Heart right ventricle (tissue), 16 donors: ENCODE measurements around the gene SMAD3. TPM values are rescaled to one million over a fixed set of nuclear protein-coding genes. Genes with fewer than 3 reads are reported as not detected.
A peak's percentile ranks its signal among the peaks of the same experiment; 100 is the strongest.
"Not testable (repeated sequence)": the region's sequence is repeated elsewhere in the genome, so short reads cannot be mapped to it uniquely, and the experiment has no call there.

Experiments
- ATAC-seq, 8 donors: fragments of 200-7000 bp; cut with Tn5 transposase; one replicate each; pipeline ENCODE4 v1.9.1; 2020; ENCODE audit warnings: mild to moderate bottlenecking in 8 of 8, moderate library complexity in 8 of 8, moderate number of reproducible peaks in 1 of 8
- DNase-seq, 2 donors: peaks; one replicate each; pipeline ENCODE4 v3.0.0-alpha.2; 2020
- H3K27ac ChIP-seq, 10 donors: fragments of 200-600 bp; sonication (generic) in 2 of 10; one replicate each; pipeline versions ENCODE4 v1.5.0 to v1.8.0; 2020 to 2022; ENCODE audit warnings: mild to moderate bottlenecking in 3 of 10
- H3K27me3 ChIP-seq, 7 donors: fragments of 200-600 bp; one replicate each; pipeline ENCODE4 v1.8.0; 2021 to 2022; ENCODE audit warnings: mild to moderate bottlenecking in 2 of 7
- H3K36me3 ChIP-seq, 9 donors: fragments of 200-600 bp; sonication (generic) in 1 of 9; one replicate each; pipeline versions ENCODE4 v1.5.0 to v1.8.0; 2020 to 2022; ENCODE audit warnings: mild to moderate bottlenecking in 2 of 9
- H3K4me1 ChIP-seq, 9 donors: fragments of 200-600 bp; sonication (generic) in 1 of 9; one replicate each; pipeline versions ENCODE4 v1.5.0 to v1.8.0; 2020 to 2022; ENCODE audit warnings: mild to moderate bottlenecking in 4 of 9
- H3K4me3 ChIP-seq, 10 donors: fragments of 200-600 bp; sonication (generic) in 2 of 10; one replicate each; pipeline versions ENCODE4 v1.5.0 to v1.8.0; 2020 to 2022; ENCODE audit warnings: mild to moderate bottlenecking in 7 of 10, moderate library complexity in 2 of 10
- H3K9me3 ChIP-seq, 11 donors: fragments of 200-600 bp in 10 of 11; sonication (generic) in 2 of 11; one replicate each; pipeline versions ENCODE4 v1.5.0 to v1.8.0; 2013 to 2022; ENCODE audit warnings: mild to moderate bottlenecking in 2 of 11, control low read depth in 1 of 11, moderate library complexity in 1 of 11
- WGBS, 2 donors: extraction: QIAGEN DNeasy Blood & Tissue Kit; methylation state at CpG; one replicate each; pipeline ENCODE4 v1.1.7; 2013; ENCODE audit warnings: inconsistent platforms in 1 of 2; 5-methylcytosine and 5-hydroxymethylcytosine counted together
- intact Hi-C, 10 donors: fragments of 100-400 bp; cut with DNase I; formaldehyde crosslinking; loops; one replicate each; pipeline versions ENCODE4 v1.11.1 to v1.14.2; 2022
- polyA plus RNA-seq, 2 donors: library from polyadenylated mRNA; stranded (reverse); fragments of 200-250 nt; gene quantifications; one replicate each; pipeline ENCODE4 v1.2.3, GENCODE V29; 2013
- total RNA-seq, 10 donors: library from RNA; stranded (reverse); fragmentation: NEBNext Ultra II Directional in 3 of 10; extraction: Animal tissue kit (Norgen Biotek cat#: 25700) in 3 of 10; gene quantifications; one replicate each; pipeline versions ENCODE4 v1.2.1 to v1.2.4, GENCODE V29; 2021 to 2023
- TF ChIP-seq, protein P1 (sequence below), 9 donors: fragments of 200-600 bp; sonication (generic) in 2 of 9; IDR thresholded peaks; one replicate each; pipeline versions ENCODE4 v1.5.0 to v1.8.0; 2021 to 2022; ENCODE audit warnings: antibody characterized with exemption in 9 of 9, mild to moderate bottlenecking in 5 of 9, moderate library complexity in 1 of 9
- donor health status: Arrhythmogenic right ventricular cardiomyopathy.
- donor health status: ischemic (EF 13 %, LVEDD 7.1; RV severe dilation, severe dysfunction).
- donor health status: healthy with polysubstance abuse.
- donor health status: DM: no; HTN: yes; CAD: no.
- donor health status: DM: no; HTN: no; CAD: no.
- donor health status: ischemic (EF 25% LVEDD 6.9; RV normal size, moderate dysfunction).
- donor health status: ischemic (EF 25% LVEDD 5.7; RV mildly dilated, moderate dysfunction).
- donor health status: healthy.
- donor health status: DM: yes; HTN: yes; CAD: no.
- donor health status: Ischemic cardiomyopathy.
- donor health status: ischemic (EF 35%, LVEDD 5.7; RV mildly dilated, moderate dysfunction).
- donor health status: nonischemic (EF 11% LVEDD 7.7; RV severe dilation, severe dysfunction).
- donor health status: DM: yes; HTN: yes; CAD: no.
- donor health status: PGD.
- donor health status: ischemic (EF 29% LVEDD 5.4; RV normal size, mild dysfunction).
- donor health status: nonischemic (EF 23%, LVEDD 6.1; RV moderate dilation, normal function).

The SMAD3 gene
- total and polyA plus RNA-seq, 12 donors, result 6.2 to 44.8 (median 15.5) TPM

GRCh38 chr15:67121644-67122605 lies 56.5 kb downstream of the SMAD3 start:
- no peaks in the 10 kb centered on the region for H3K36me3 ChIP-seq
- DNase-seq, result no peak
- H3K4me1 ChIP-seq, result peaks cover 28 to 98% (median 80%) of the 10 kb centered on the region in 9 donors
- TF ChIP-seq, protein P1, sequence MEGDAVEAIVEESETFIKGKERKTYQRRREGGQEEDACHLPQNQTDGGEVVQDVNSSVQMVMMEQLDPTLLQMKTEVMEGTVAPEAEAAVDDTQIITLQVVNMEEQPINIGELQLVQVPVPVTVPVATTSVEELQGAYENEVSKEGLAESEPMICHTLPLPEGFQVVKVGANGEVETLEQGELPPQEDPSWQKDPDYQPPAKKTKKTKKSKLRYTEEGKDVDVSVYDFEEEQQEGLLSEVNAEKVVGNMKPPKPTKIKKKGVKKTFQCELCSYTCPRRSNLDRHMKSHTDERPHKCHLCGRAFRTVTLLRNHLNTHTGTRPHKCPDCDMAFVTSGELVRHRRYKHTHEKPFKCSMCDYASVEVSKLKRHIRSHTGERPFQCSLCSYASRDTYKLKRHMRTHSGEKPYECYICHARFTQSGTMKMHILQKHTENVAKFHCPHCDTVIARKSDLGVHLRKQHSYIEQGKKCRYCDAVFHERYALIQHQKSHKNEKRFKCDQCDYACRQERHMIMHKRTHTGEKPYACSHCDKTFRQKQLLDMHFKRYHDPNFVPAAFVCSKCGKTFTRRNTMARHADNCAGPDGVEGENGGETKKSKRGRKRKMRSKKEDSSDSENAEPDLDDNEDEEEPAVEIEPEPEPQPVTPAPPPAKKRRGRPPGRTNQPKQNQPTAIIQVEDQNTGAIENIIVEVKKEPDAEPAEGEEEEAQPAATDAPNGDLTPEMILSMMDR (IDR thresholded peaks at IDR 0.05), result no peak
- no peaks in the 10 kb centered on the region for H3K9me3 ChIP-seq
- ATAC-seq, result no peak
- 74 to 81% methylated on average over 10 of the region's 10 CpGs for WGBS, 2 donors
- H3K4me3 ChIP-seq, result peak overlapping the region in 2 of 10 donors; percentile 13 to 27
- peak overlapping the region; percentile 59 to 92 (median 88) for H3K27ac ChIP-seq
- no peaks in the 10 kb centered on the region for H3K27me3 ChIP-seq
- intact Hi-C loops, result loop anchor here in 1 of 10 donors (2.0 to 5.0 kb wide), 2 partner anchors 55 to 65 kb away; no protein-coding TSS in a partner anchor

- WGBS, 2 donors, result 83 to 93% methylated on average over 5 of the region's 5 CpGs
Observed at GRCh38 chr15:67122816-67123215, 57.4 kb downstream of the SMAD3 start.

DNA sequence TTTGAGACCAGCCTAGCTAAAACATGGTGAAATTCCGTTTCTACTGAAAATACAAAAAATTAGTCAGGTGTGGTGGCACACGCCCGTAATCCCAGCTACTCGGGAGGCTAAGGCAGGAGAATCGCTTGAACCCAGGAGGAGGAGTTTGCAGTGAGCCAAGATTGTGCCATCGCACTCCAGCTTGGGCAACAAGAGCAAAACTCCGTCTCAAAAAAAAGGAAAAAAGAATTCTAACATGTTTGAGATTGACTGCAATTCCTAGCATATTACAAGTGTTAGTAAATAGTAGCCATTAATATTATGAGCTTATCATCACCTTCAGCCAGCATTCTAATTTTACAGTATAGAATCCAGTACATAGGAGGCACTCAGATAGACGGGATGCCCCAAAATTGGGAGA lies 57.9 kb downstream of the SMAD3 start:
- not testable (repeated sequence) for ATAC-seq, H3K4me3 ChIP-seq, H3K36me3 ChIP-seq, H3K27me3 ChIP-seq, H3K9me3 ChIP-seq, DNase-seq
- intact Hi-C loops, result loop anchor here in 1 of 10 donors (5.0 kb wide), 1 partner anchor 64 kb away; no protein-coding TSS in a partner anchor
- 96 to 98% methylated on average over 8 of the region's 8 CpGs for WGBS, 2 donors
- peaks cover 27 to 98% (median 80%) of the 10 kb centered on the region in 9 donors for H3K4me1 ChIP-seq
- H3K27ac ChIP-seq, result peak overlapping the region in 5 of 10 donors; percentile 8 to 86 (median 85)

More at GRCh38 chr15:67122816-67123215, 57.4 kb downstream of the SMAD3 start:
- H3K27me3 ChIP-seq, DNase-seq, ATAC-seq, H3K36me3 ChIP-seq, H3K4me3 ChIP-seq, H3K9me3 ChIP-seq: not testable (repeated sequence)
- intact Hi-C loops, result loop anchor here in 1 of 10 donors (5.0 kb wide), 1 partner anchor 64 kb away; no protein-coding TSS in a partner anchor
- Histone ChIP-seq H3K27ac (peak overlapping the region in 7 of 10 donors; percentile 87 to 92 (median 88)), H3K4me1 (peaks cover 28 to 98% (median 80%) of the 10 kb centered on the region in 9 donors)

- Histone ChIP-seq H3K36me3 (no peaks in the 10 kb centered on the region), H3K4me3 (no peak overlapping the region), H3K9me3 (no peaks in the 10 kb centered on the region), H3K27ac (peak overlapping the region in 8 of 10 donors; percentile 71 to 86 (median 80)), H3K27me3 (no peaks in the 10 kb centered on the region), H3K4me1 (peaks cover 23 to 95% (median 75%) of the 10 kb centered on the region in 9 donors)
- TF ChIP-seq, protein P1 (IDR thresholded peaks at IDR 0.05), result no peak
- no peak for DNase-seq
- 91% methylated on average over 3 of the region's 3 CpGs for WGBS, 2 donors
- ATAC-seq, result no peak
- intact Hi-C loops, result loop anchor here in 1 of 10 donors (5.0 kb wide), 1 partner anchor 63 kb away; no protein-coding TSS in a partner anchor
Observed at GRCh38 chr15:67124111-67124510, 58.7 kb downstream of the SMAD3 start.

- TF ChIP-seq, protein P1 (IDR thresholded peaks at IDR 0.05), result no peak
- no peaks in the 10 kb centered on the region for H3K9me3 ChIP-seq
- H3K4me1 ChIP-seq, result peaks cover 18 to 90% (median 66%) of the 10 kb centered on the region in 9 donors
- ATAC-seq (peak in 6 of 8 donors; percentile 1 to 28 (median 8)), DNase-seq (no peak)
- peaks cover 0 to 4% (median 0%) of the 10 kb centered on the region in 9 donors for H3K36me3 ChIP-seq
- 63 to 73% methylated on average over 13 of the region's 13 CpGs for WGBS, 2 donors
- H3K27me3 ChIP-seq, result no peaks in the 10 kb centered on the region
- intact Hi-C loops, result loop anchor here in 1 of 10 donors (5.0 kb wide), 1 partner anchor 62 kb away; no protein-coding TSS in a partner anchor
- peak overlapping the region; percentile 62 to 86 (median 79) for H3K27ac ChIP-seq
- H3K4me3 ChIP-seq, result peak overlapping the region in 1 of 10 donors; percentile 26
Observed at GRCh38 chr15:67124911-67125588, 59.6 kb downstream of the SMAD3 start.
